ENCODE measurements around the gene C9orf85.

C9orf85 gene

GRCh38 chr9:72022841-72023240 is 111.4 kb downstream of the C9orf85 start:
- Histone ChIP-seq H3K4me3 (no peak overlapping the region), H3K36me3 (replicated peaks) (no peaks in the 10 kb centered on the region), H3K4me1 (peaks cover 5% of the 10 kb centered on the region), H3K27me3 (ENCODE audit: low read depth) (no peaks in the 10 kb centered on the region), H3K9me3 (no peaks in the 10 kb centered on the region)
- in situ Hi-C loops (cut with MboI; ENCODE audit: low sequenced_read_pairs) = loop anchor here (10.0 kb wide), 1 partner anchor 218 kb away; no protein-coding TSS in a partner anchor
- DNase-seq (ENCODE audit: low spot score in 2 of 2) = no peak

All from HAP-1 (cell line).